Breast epithelium (tissue), 3 donors: ENCODE results near the gene CDHR2.

Experiments used
- CTCF ChIP-seq, 3 donors: fragments of 450-650 bp; IDR thresholded peaks; one replicate each; pipeline ENCODE4 v1.5.1; 2016 to 2017; ENCODE audit warnings: antibody characterized with exemption in 3 of 3, mild to moderate bottlenecking in 3 of 3, moderate library complexity in 3 of 3
- POLR2A ChIP-seq: fragments of 450-650 bp; IDR thresholded peaks from one replicate; pipeline ENCODE4 v1.6.1; 2016; ENCODE audit warnings: antibody characterized with exemption, mild to moderate bottlenecking, moderate library complexity
- POLR2AphosphoS5 ChIP-seq, 3 donors: sonication (generic); formaldehyde crosslinking; IDR thresholded peaks; one replicate each; pipeline ENCODE4 v1.6.1; 2017; ENCODE audit warnings: antibody characterized with exemption in 3 of 3

GRCh38 chr5:176532795-176533194, 16.3 kb upstream of the CDHR2 start:
- no peak for TF ChIP-seq CTCF (IDR thresholded peaks at IDR 0.05)
- no peak for TF ChIP-seq POLR2AphosphoS5 (IDR thresholded peaks at IDR 0.05)
- TF ChIP-seq POLR2A, result no peak
